HG03558 (cell line): ENCODE measurements around the gene DOK7.
"Not testable (repeated sequence)": the region's sequence is repeated elsewhere in the genome, so short reads cannot be mapped to it uniquely, and the experiment has no call there.

Experiments
- ATAC-seq: cut with Tn5 transposase; IDR thresholded peaks from one replicate; pipeline ENCODE4 v1.9.1; 2021; ENCODE audit warnings: moderate number of reproducible peaks; ENCODE audit not compliant: unreplicated experiment; ENCODE audit errors: extremely low read depth

The DOK7 gene

GRCh38 chr4:3459156-3459555, 4.0 kb upstream of the DOK7 start:
- ATAC-seq = not testable (repeated sequence)

DNA sequence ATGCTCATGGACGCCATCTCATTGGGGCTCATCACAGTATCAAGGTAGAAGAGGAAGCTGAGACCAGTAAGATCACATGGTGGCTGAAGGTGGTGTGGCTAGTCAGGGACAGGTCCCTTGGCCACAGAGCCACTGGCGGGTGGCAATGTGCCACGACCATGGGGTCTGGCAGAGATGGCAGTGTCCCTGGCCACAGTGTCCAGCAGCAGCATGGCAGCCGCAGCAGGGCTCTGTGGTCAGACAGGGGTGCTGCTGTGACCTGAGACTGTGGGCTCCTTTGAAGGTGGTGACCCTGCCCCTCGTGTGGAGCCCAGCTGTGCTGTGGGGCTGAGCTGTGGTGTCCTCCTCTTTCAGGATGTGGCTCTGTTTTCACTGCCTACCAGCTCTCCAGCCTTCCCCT, 2.2 kb upstream of the DOK7 start:
- no peak for ATAC-seq

DNA sequence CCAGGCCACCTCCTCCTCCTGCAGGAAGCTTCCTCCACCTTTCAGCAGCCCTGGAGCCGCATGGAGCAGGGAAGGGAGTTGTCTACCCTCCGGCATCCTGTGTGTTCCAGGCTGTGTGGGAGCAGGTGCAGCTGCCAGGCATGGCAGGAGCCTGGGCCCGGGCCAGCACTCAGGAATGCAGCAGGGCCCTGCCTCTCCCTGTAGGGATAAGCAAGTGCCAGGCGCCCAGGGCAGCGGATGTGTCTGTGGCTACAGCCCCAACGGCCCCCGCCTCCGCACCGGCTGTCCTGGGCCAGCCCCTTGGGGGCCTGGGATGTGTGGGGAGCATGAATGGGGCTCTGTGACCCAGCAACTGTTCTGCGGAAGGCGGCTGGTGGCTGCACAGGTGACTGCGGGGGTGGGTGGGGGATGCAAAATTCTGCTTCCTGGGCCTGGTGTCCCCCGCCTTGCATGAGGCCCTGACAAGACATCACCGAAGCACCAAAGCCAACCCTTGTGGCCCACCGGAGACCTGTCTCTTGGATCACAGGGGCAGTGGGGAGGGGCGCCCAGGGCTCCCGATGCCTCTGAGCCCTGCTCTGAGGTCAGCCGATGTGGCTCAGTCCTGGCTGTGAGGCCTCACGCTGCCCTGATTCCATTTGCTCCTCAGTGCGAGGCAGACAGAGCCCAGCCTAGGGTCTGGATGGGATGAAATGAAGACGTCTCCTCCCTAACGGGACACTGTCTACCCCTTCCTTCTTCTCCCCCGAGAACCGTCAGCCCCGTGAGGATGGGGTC, 1.4 kb upstream of the DOK7 start:
- ATAC-seq = no peak

- no peak for ATAC-seq
These were observed 751 bp upstream of the DOK7 start for GRCh38 chr4:3462321-3462789.

DNA sequence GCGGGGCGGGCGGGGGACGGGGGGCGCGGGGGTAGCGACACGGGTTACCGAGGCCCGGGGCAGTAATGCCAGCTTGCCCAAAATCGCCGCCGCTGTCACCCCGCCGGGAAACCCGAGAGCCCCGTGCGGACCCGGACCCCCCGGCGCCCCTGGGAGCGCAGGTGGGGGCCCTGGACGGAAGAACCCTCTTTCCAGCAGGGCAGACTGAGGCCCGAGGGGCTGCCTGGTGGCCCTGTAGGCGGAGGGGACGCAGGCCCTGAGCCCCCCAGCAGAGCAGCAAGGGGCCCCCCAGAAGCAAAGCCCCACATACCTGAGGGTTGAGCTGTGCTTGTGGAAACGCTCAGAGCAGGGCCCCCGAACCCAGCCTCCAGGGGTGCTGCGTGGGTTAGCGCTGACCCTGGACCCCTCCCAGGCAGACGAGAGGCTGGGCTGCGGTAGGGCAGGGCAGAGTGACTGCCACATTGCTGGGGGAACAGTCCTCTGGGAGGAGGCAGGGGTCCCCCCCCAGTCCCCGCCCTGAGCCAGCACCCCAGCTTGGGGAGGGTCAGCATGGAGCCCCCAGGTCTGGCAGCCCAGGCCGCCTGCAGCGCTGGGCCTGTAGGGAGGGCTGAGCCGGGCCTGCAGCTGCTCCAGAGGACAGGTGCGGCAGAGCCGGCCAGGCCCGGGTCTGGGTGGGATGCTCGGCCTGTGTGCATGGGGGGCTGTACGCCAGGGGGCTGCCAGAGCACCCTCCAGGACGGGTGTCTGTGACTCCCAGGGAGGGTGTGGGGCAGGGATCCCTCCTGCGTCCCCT, 646 bp downstream of the DOK7 start:
- ATAC-seq = no peak

GRCh38 chr4:3464349-3464905, 1.3 kb downstream of the DOK7 start:
- no peak for ATAC-seq

- ATAC-seq = no peak
These were observed 2.0 kb downstream of the DOK7 start for GRCh38 chr4:3464911-3465697.

- ATAC-seq = no peak
These were observed 2.9 kb downstream of the DOK7 start for GRCh38 chr4:3465698-3466671.

DNA sequence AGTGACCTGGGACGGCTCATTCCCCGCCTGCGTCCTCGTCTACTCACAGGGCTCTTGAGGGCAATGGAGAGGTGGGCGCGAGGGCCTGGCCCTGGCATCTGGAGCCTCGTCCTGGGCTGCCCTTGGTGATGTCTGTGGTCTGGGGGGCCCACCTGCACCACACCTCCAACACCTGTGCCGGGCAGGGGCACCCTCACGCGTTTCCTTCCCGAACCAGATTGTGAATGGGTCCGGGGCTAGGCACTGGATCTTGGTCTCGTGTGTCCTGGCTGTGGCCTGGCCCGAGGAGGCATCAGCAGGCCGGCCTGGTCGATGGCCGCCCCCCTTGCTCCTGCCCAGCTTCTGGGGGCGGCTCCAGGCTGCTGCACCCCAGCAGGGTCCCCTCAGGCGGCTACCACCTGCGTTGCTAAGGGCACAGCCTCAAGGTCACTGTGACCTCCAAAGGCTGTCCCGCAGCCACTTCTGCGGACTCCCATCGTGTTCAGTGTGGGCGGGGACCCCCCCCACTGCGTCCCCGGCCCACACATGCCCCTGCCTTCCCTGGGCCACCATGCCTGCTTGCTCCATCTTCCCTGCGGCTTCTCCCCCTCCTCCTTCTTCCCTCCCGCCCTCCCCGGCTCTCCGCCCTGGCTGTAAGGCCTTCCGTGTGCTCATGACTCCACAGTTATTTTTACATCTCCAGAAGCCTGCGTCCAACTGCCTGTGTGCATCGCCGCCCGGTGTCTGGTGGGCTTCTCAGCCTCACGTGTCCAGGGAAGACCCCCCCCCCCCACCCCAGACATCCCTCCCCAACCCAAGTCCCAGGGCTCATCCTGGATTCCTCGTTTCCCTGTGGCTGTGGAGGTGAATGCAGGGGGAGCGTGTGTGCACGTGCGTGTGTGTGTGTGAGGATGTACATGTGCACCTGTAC, 3.8 kb downstream of the DOK7 start:
- no peak for ATAC-seq

- no peak for ATAC-seq
These were observed 4.5 kb downstream of the DOK7 start for GRCh38 chr4:3467601-3468031.

DNA sequence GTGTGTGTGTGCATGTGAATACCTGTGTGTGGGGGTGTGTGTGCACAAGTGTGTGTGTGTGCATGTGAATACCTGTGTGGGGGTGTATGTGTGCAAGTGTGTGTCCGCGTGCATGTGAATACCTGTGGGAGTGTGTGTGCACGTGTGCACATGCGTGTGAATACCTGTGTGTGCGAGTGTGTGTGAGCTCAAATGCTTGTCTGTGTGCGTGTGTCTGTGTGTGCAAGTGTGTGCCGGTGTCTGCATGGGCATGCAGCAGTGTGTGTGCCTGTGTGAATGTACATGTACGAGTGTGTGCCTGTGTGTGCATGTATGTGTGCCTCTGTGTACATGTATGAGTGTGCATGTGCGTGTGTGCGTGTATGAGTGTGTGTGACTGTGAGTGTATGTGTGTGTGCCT, 5.0 kb downstream of the DOK7 start:
- ATAC-seq = no peak

DNA sequence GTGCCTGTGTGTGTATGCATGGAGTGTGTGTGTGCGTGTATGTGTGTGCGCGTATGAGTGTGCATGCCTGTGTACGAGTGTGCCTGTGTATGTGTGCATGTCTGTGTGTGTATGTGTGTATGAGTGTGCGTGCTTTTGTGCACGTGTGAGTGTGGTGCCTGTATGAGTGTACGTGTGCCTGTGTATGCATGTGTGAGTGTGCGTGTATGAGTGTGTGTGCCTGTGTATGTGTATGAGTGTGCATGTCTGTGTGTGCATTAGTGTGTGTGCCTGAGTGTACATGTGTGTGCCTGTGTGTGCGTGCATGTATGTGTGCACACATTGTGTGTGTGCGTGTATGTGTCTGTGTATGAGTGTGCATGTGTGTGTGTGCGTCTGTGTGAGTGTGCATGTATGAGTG, 5.7 kb downstream of the DOK7 start:
- no peak for ATAC-seq

DNA sequence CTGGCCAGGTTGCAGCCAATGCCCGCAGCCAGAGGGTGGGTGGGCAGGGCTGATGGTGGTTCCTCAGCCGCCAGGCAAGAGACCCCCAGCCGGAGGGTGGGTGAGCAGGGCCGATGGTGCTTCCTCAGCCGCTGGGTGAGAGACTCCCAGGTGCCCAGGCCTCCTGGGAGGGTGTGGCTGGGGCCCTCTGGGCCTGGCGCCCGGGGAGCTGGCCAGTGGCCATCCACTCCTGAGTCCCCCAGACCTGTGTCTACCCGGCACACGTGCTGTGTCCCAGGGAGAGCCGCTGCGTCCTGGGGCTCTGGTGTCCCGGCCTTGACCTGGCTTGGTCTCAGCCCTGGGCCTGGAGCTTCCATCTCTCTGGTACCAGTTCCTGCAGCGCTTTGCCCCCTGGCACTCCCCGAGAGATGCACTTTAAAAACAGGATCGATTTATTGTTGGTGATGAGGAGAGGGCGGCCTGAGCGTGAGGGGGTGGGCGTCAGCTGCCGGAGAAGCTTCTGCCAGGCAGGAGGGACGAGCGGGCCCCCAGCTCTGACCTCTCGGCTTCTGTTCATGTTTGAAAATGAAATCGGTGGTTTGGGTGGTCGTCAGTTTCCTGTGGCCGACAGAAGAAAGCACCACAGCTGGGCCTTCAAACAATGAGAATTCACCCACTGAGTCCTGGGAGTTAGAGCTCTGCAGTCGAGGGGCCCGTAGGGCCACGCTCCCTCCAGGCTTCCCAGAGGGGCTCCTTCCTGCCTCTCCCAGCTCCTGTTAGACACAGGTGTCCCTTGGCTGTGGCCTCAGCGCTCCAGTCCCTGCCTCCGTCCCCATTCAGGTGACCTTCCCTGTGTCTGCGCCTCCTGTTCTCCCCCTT, 6.5 kb downstream of the DOK7 start:
- no peak for ATAC-seq

DNA sequence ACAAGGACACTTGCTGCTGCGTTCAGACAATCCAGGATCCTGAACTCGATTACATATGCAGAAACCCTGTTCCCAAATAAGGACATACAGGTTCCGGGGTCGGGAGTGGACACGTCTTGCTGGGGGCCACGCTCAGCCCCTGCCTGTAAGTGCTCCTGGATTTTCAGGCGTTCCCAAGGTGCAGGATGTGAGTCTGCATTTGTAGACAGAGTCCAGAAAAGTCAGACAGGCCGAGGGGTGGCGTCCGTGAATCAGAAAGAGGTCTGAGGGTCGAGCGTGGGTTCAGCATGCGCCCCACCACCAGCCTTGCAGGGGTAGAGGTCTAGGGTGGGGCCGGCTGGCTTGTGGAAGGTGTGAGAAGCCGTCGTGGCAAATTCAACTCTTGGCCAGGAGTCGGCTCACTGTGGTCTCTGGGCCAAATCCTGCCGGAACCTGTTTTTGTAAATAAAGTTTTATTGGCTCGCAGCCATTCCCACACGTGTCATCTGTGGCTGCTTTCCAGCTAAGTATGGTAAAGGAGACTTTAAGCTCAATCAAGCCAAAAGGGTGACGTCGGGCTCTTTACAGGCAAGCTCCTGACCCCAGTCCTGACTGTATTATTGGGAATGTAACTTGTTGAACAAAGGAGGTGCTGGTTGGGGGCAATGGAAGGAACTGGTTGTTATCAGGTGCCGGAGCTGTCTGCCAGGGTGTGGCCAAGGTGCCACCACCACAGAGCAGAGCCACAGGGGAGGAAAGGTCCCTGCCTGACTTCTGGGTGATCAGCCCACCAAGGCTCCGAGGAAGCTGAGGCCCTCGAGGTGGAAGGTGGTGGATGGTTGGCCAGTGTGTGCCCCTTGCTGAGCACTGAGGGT, 7.4 kb downstream of the DOK7 start:
- ATAC-seq = no peak

DNA sequence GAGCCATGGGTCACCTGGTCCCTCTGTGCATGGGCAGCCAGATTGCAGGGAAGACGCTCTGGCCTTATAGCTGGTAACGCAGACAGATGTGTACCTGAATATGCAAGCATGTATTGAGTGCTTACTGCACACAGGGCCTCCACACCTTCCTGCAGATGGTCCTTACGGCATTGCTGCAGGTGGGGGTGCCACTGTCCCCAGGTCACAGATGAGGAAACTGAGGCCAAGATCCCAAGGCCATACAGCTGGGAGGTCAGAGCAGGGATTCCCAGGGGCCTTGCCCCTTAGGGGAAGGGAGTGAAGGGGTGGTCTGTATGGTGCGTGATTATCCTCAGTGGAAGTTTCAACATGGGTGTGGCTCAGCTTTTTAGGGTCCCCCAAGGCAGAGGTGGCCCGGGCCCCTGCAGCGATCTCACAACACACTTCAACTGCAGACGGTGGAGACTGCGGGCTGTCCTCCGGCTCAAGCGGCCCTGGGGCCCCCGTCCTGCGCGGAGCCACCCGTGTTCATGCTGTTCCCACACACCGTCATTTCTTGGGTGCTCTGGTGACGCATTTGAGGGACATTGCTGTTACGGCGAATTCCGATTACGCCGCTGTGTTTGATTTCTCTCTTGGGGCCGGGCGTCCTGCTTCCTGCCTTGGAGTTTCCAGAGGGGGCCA, 8.1 kb downstream of the DOK7 start:
- ATAC-seq = no peak

- ATAC-seq = no peak
These were observed 8.8 kb downstream of the DOK7 start for GRCh38 chr4:3471886-3472285.
